Measurements from ENCODE around the gene SPRYD3.

DNA sequence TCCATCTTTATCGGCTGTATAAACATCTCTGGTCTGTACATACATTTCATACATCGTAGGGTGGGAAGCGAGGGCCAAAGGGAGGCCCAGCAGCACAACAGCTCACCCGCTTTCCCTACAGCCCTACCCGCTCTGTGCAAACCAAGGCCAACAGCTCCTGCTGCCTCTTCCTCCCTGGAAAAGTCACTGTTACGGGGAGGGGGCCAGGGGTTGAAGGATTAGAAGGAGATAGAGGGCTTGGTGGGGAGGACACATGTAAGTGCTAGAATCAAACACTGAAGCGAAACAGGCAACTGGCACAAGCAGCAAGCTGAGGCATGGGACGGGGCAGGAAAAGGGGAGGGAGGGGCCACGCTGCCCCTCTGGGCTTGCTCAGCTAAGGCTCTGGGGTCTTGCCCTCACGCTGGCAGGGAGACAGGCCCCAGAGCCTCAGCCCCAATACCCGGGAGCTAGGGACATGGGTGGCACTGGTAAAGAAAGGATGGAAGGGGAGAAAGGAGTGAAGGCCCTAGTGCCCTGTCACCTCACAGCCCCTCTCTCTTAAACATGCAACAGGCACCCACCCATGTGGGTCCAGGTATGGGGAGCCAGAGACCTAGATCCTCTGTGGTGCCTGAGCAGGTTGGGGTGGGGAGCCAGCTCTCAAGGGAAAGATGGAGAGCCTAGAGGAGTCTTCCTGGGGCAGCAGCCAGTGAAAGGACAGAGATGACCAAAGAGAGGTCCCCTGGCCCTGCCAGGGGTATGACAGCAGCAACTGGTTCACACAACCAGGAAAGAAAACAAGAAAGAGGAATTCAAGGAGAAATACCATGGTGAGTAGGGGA lies 14.4 kb downstream of the SPRYD3 start:
- TF ChIP-seq POLR2A (IDR thresholded peaks at IDR 0.05; ENCODE audit: low read depth, low read length), result no peak
- no peak for TF ChIP-seq SPI1 (IDR thresholded peaks at IDR 0.05; ENCODE audit: low read depth, low read length)
- no peak for TF ChIP-seq POLR2AphosphoS5 (IDR thresholded peaks at IDR 0.05; ENCODE audit: low read depth, low read length)
